ENCODE data around the gene MYOZ1. TPM values are rescaled to one million over a fixed set of nuclear protein-coding genes. Genes with fewer than 3 reads are reported as not detected.
A peak's percentile ranks its signal among the peaks of the same experiment; 100 is the strongest.
"Not testable (repeated sequence)": the region's sequence is repeated elsewhere in the genome, so short reads cannot be mapped to it uniquely, and the experiment has no call there.

MYOZ1 gene
- total RNA-seq (1 to 10 TPM; 2.1 to 2.4 TPM), polyA plus RNA-seq (under 1 TPM; 0.70 to 0.98 TPM)
- long read RNA-seq, donor 1 = 0 reads
- long read RNA-seq, donor 2, partial matches to known transcripts = 0 of 1 reads
- long read RNA-seq, donor 2, other reads (novel, unspliced or antisense) = 0 of 1 reads
- long read RNA-seq, donor 3 = 0 reads
- long read RNA-seq, donor 4 = 0 reads
- long read RNA-seq, donor 5 = 0 reads

GRCh38 chr10:73641328-73642060, at the start of gene MYOZ1:
Gene MYOZ1, minus strand, starts transcription at chr10:73641474. Its CDS starts 1,457 bp downstream, at chr10:73640017.
- ATAC-seq (ENCODE audit: insufficient read depth, low FRiP score) (no peak), DNase-seq (no peak)
- Histone ChIP-seq H3K9me3 (ENCODE audit: control insufficient read depth in 4 of 4, insufficient read depth in 3 of 4, low read length in 3 of 4) (peaks cover 0 to 2% (median 0%) of the 10 kb centered on the region in 4 donors), H3K9ac (ENCODE audit: insufficient read depth in 1 of 2, low read length in 2 of 2) (no peak within 1 kb of the TSS), H3K27me3 (ENCODE audit: control insufficient read depth in 3 of 3, insufficient read depth in 3 of 3, low read length in 2 of 3) (no peaks in the 10 kb centered on the region), H3K36me3 (ENCODE audit: control insufficient read depth in 4 of 4, insufficient read depth in 4 of 4, low read length in 4 of 4) (no peaks in the 10 kb centered on the region), H3K27ac (ENCODE audit: low read depth in 1 of 2, low read length in 1 of 2) (peak within 1 kb of the TSS in 1 of 2 donors; percentile 41), H3K4me3 (no peak within 1 kb of the TSS), H3K4me1 (ENCODE audit: control insufficient read depth in 5 of 5, insufficient read depth in 5 of 5, low read length in 5 of 5) (peaks cover 0 to 2% (median 0%) of the 10 kb centered on the region in 5 donors)
- 81% methylated on average over 9 of the region's 9 CpGs for WGBS, 2 donors
- no peak for TF ChIP-seq CTCF (IDR thresholded peaks at IDR 0.05; ENCODE audit: control extremely low read depth, extremely low read depth)

- H3K9me3 ChIP-seq (ENCODE audit: control insufficient read depth in 4 of 4, insufficient read depth in 3 of 4, low read length in 3 of 4); H3K27ac ChIP-seq (ENCODE audit: low read depth in 1 of 2, low read length in 1 of 2); H3K9ac ChIP-seq (ENCODE audit: insufficient read depth in 1 of 2, low read length in 2 of 2); H3K27me3 ChIP-seq (ENCODE audit: control insufficient read depth in 3 of 3, insufficient read depth in 3 of 3, low read length in 2 of 3); H3K4me3 ChIP-seq; H3K4me1 ChIP-seq (ENCODE audit: control insufficient read depth in 5 of 5, insufficient read depth in 5 of 5, low read length in 5 of 5); H3K36me3 ChIP-seq (ENCODE audit: control insufficient read depth in 4 of 4, insufficient read depth in 4 of 4, low read length in 4 of 4); ATAC-seq (ENCODE audit: insufficient read depth, low FRiP score); DNase-seq: not testable (repeated sequence)
- WGBS, 2 donors = 96% methylated on average over 6 of the region's 6 CpGs
Measured at GRCh38 chr10:73690755-73691154, 49.5 kb upstream of the MYOZ1 start.

- DNase-seq; ATAC-seq (ENCODE audit: insufficient read depth, low FRiP score); H3K36me3 ChIP-seq (ENCODE audit: control insufficient read depth in 4 of 4, insufficient read depth in 4 of 4, low read length in 4 of 4); H3K27ac ChIP-seq (ENCODE audit: low read depth in 1 of 2, low read length in 1 of 2); H3K4me3 ChIP-seq; H3K9ac ChIP-seq (ENCODE audit: insufficient read depth in 1 of 2, low read length in 2 of 2); H3K4me1 ChIP-seq (ENCODE audit: control insufficient read depth in 5 of 5, insufficient read depth in 5 of 5, low read length in 5 of 5); H3K27me3 ChIP-seq (ENCODE audit: control insufficient read depth in 3 of 3, insufficient read depth in 3 of 3, low read length in 2 of 3); H3K9me3 ChIP-seq (ENCODE audit: control insufficient read depth in 4 of 4, insufficient read depth in 3 of 4, low read length in 3 of 4): not testable (repeated sequence)
- 96 to 98% methylated on average over 7 to 27 of the region's 28 CpGs for WGBS, 2 donors
Measured at GRCh38 chr10:73689596-73689995, 48.3 kb upstream of the MYOZ1 start.

- not testable (repeated sequence) for ATAC-seq (ENCODE audit: insufficient read depth, low FRiP score); H3K36me3 ChIP-seq (ENCODE audit: control insufficient read depth in 4 of 4, insufficient read depth in 4 of 4, low read length in 4 of 4); H3K9ac ChIP-seq (ENCODE audit: insufficient read depth in 1 of 2, low read length in 2 of 2); H3K4me3 ChIP-seq; H3K9me3 ChIP-seq (ENCODE audit: control insufficient read depth in 4 of 4, insufficient read depth in 3 of 4, low read length in 3 of 4); H3K27ac ChIP-seq (ENCODE audit: low read depth in 1 of 2, low read length in 1 of 2); H3K27me3 ChIP-seq (ENCODE audit: control insufficient read depth in 3 of 3, insufficient read depth in 3 of 3, low read length in 2 of 3); H3K4me1 ChIP-seq (ENCODE audit: control insufficient read depth in 5 of 5, insufficient read depth in 5 of 5, low read length in 5 of 5); DNase-seq
- 89 to 95% methylated on average over 1 of the region's 1 CpG for WGBS, 2 donors
Measured at GRCh38 chr10:73687641-73688040, 46.4 kb upstream of the MYOZ1 start.

GRCh38 chr10:73674546-73674945, 33.3 kb upstream of the MYOZ1 start:
- WGBS, 2 donors = 91 to 94% methylated on average over 5 to 12 of the region's 20 CpGs
- not testable (repeated sequence) for H3K27ac ChIP-seq (ENCODE audit: low read depth in 1 of 2, low read length in 1 of 2); H3K4me1 ChIP-seq (ENCODE audit: control insufficient read depth in 5 of 5, insufficient read depth in 5 of 5, low read length in 5 of 5); H3K36me3 ChIP-seq (ENCODE audit: control insufficient read depth in 4 of 4, insufficient read depth in 4 of 4, low read length in 4 of 4); H3K9me3 ChIP-seq (ENCODE audit: control insufficient read depth in 4 of 4, insufficient read depth in 3 of 4, low read length in 3 of 4); H3K4me3 ChIP-seq; H3K9ac ChIP-seq (ENCODE audit: insufficient read depth in 1 of 2, low read length in 2 of 2); H3K27me3 ChIP-seq (ENCODE audit: control insufficient read depth in 3 of 3, insufficient read depth in 3 of 3, low read length in 2 of 3); DNase-seq; ATAC-seq (ENCODE audit: insufficient read depth, low FRiP score)

GRCh38 chr10:73668378-73668777, 27.1 kb upstream of the MYOZ1 start:
- H3K36me3 ChIP-seq (ENCODE audit: control insufficient read depth in 4 of 4, insufficient read depth in 4 of 4, low read length in 4 of 4); DNase-seq; H3K4me3 ChIP-seq; ATAC-seq (ENCODE audit: insufficient read depth, low FRiP score); H3K9me3 ChIP-seq (ENCODE audit: control insufficient read depth in 4 of 4, insufficient read depth in 3 of 4, low read length in 3 of 4); H3K4me1 ChIP-seq (ENCODE audit: control insufficient read depth in 5 of 5, insufficient read depth in 5 of 5, low read length in 5 of 5); H3K27ac ChIP-seq (ENCODE audit: low read depth in 1 of 2, low read length in 1 of 2); H3K27me3 ChIP-seq (ENCODE audit: control insufficient read depth in 3 of 3, insufficient read depth in 3 of 3, low read length in 2 of 3); H3K9ac ChIP-seq (ENCODE audit: insufficient read depth in 1 of 2, low read length in 2 of 2): not testable (repeated sequence)
- 88 to 89% methylated on average over 3 of the region's 4 CpGs for WGBS, 2 donors

GRCh38 chr10:73666153-73666809, 25.0 kb upstream of the MYOZ1 start:
- not testable (repeated sequence) for DNase-seq; H3K36me3 ChIP-seq (ENCODE audit: control insufficient read depth in 4 of 4, insufficient read depth in 4 of 4, low read length in 4 of 4); H3K9me3 ChIP-seq (ENCODE audit: control insufficient read depth in 4 of 4, insufficient read depth in 3 of 4, low read length in 3 of 4); H3K4me3 ChIP-seq; H3K4me1 ChIP-seq (ENCODE audit: control insufficient read depth in 5 of 5, insufficient read depth in 5 of 5, low read length in 5 of 5); H3K27ac ChIP-seq (ENCODE audit: low read depth in 1 of 2, low read length in 1 of 2); ATAC-seq (ENCODE audit: insufficient read depth, low FRiP score); H3K9ac ChIP-seq (ENCODE audit: insufficient read depth in 1 of 2, low read length in 2 of 2); H3K27me3 ChIP-seq (ENCODE audit: control insufficient read depth in 3 of 3, insufficient read depth in 3 of 3, low read length in 2 of 3)
- WGBS, 2 donors = 67 to 82% methylated on average over 4 of the region's 5 CpGs

Data from lung (tissue), 16 donors.